ENCODE measurements around the gene PATJ.
"Not testable (repeated sequence)": the region's sequence is repeated elsewhere in the genome, so short reads cannot be mapped to it uniquely, and the experiment has no call there.

PATJ gene

GRCh38 chr1:61888808-61889207 is 146.5 kb downstream of the PATJ start:
- Histone ChIP-seq H3K27ac (no peak overlapping the region), H3K4me3 (ENCODE audit: low read depth in 1 of 2, low read length in 1 of 2) (no peak overlapping the region), H3K4me1 (ENCODE audit: control insufficient read depth in 1 of 2, insufficient read depth in 1 of 2, low read depth in 1 of 2, low read length in 1 of 2) (no peaks in the 10 kb centered on the region), H3K36me3 (no peaks in the 10 kb centered on the region), H3K9me3 (no peaks in the 10 kb centered on the region), H3K27me3 (no peaks in the 10 kb centered on the region)
- TF ChIP-seq, protein P1, sequence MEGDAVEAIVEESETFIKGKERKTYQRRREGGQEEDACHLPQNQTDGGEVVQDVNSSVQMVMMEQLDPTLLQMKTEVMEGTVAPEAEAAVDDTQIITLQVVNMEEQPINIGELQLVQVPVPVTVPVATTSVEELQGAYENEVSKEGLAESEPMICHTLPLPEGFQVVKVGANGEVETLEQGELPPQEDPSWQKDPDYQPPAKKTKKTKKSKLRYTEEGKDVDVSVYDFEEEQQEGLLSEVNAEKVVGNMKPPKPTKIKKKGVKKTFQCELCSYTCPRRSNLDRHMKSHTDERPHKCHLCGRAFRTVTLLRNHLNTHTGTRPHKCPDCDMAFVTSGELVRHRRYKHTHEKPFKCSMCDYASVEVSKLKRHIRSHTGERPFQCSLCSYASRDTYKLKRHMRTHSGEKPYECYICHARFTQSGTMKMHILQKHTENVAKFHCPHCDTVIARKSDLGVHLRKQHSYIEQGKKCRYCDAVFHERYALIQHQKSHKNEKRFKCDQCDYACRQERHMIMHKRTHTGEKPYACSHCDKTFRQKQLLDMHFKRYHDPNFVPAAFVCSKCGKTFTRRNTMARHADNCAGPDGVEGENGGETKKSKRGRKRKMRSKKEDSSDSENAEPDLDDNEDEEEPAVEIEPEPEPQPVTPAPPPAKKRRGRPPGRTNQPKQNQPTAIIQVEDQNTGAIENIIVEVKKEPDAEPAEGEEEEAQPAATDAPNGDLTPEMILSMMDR (IDR thresholded peaks at IDR 0.05): no peak

- H3K27ac ChIP-seq; H3K27me3 ChIP-seq; H3K9me3 ChIP-seq; H3K4me1 ChIP-seq (ENCODE audit: control insufficient read depth in 1 of 2, insufficient read depth in 1 of 2, low read depth in 1 of 2, low read length in 1 of 2); H3K4me3 ChIP-seq (ENCODE audit: low read depth in 1 of 2, low read length in 1 of 2); H3K36me3 ChIP-seq: not testable (repeated sequence)
Measured at GRCh38 chr1:61890435-61890834, 148.2 kb downstream of the PATJ start.

GRCh38 chr1:61892977-61893376 is 150.7 kb downstream of the PATJ start:
- Histone ChIP-seq H3K27ac (no peak overlapping the region), H3K4me1 (ENCODE audit: control insufficient read depth in 1 of 2, insufficient read depth in 1 of 2, low read depth in 1 of 2, low read length in 1 of 2) (no peaks in the 10 kb centered on the region), H3K4me3 (ENCODE audit: low read depth in 1 of 2, low read length in 1 of 2) (no peak overlapping the region), H3K36me3 (no peaks in the 10 kb centered on the region), H3K9me3 (no peaks in the 10 kb centered on the region), H3K27me3 (no peaks in the 10 kb centered on the region)
- TF ChIP-seq, protein P1 (IDR thresholded peaks at IDR 0.05): no peak

- not testable (repeated sequence) for H3K4me3 ChIP-seq (ENCODE audit: low read depth in 1 of 2, low read length in 1 of 2); H3K9me3 ChIP-seq; H3K4me1 ChIP-seq (ENCODE audit: control insufficient read depth in 1 of 2, insufficient read depth in 1 of 2, low read depth in 1 of 2, low read length in 1 of 2); H3K27me3 ChIP-seq; H3K36me3 ChIP-seq; H3K27ac ChIP-seq
Measured at GRCh38 chr1:61894296-61894695, 152.0 kb downstream of the PATJ start.

DNA sequence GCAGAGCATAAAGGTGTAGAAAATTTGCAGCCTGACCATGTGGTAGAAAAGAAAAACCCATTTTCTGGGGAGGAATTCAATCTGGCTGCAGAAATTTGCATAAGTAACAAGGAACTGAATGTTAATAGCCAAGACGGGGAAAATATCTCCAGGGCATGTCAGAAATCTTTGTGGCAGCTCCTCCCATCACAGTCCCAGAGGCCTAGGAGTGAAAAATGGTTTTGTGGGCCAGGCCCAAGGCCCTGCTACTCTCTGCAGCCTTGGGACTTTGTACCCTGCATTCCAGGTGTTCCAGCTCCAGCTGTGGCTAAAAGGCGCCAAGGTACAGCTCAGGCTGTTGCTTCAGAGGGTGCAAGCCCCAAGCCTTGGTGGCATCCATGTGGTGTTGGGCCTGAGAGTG is 152.9 kb downstream of the PATJ start:
- Histone ChIP-seq H3K27ac (no peak overlapping the region), H3K4me1 (ENCODE audit: control insufficient read depth in 1 of 2, insufficient read depth in 1 of 2, low read depth in 1 of 2, low read length in 1 of 2) (no peaks in the 10 kb centered on the region), H3K4me3 (ENCODE audit: low read depth in 1 of 2, low read length in 1 of 2) (no peak overlapping the region), H3K36me3 (no peaks in the 10 kb centered on the region), H3K27me3 (no peaks in the 10 kb centered on the region), H3K9me3 (no peaks in the 10 kb centered on the region)
- TF ChIP-seq, protein P1 (IDR thresholded peaks at IDR 0.05): no peak

DNA sequence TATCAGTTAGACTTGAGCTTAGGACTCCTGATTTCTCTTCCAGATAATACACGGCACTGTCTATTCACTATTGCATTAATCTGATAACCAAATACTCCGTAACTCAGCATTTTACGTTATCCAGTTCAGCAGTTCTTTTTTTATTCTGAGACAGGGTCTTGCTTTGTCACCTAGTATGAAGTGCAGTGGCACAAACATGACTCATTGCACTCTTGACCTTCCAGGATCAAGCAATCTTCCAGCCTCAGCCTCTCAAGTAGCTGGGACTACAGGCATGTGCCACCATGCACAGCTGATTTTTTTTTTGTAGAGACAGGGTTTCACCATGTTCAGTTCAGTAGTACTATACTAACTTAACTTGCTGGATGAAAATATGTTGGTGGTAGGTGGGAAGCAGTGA is 156.4 kb downstream of the PATJ start:
- H3K27me3 ChIP-seq: no peaks in the 10 kb centered on the region
- no peaks in the 10 kb centered on the region for H3K36me3 ChIP-seq
- no peak overlapping the region for H3K27ac ChIP-seq
- H3K4me3 ChIP-seq (ENCODE audit: low read depth in 1 of 2, low read length in 1 of 2): no peak overlapping the region
- TF ChIP-seq, protein P1 (IDR thresholded peaks at IDR 0.05): no peak
- H3K9me3 ChIP-seq: no peaks in the 10 kb centered on the region
- no peaks in the 10 kb centered on the region for H3K4me1 ChIP-seq (ENCODE audit: control insufficient read depth in 1 of 2, insufficient read depth in 1 of 2, low read depth in 1 of 2, low read length in 1 of 2)

- Histone ChIP-seq H3K4me1 (ENCODE audit: control insufficient read depth in 1 of 2, insufficient read depth in 1 of 2, low read depth in 1 of 2, low read length in 1 of 2) (peaks cover 7 to 8% of the 10 kb centered on the region in 2 experiments), H3K36me3 (no peaks in the 10 kb centered on the region), H3K9me3 (no peaks in the 10 kb centered on the region), H3K4me3 (ENCODE audit: low read depth in 1 of 2, low read length in 1 of 2) (no peak overlapping the region), H3K27me3 (no peaks in the 10 kb centered on the region), H3K27ac (no peak overlapping the region)
- TF ChIP-seq, protein P1 (IDR thresholded peaks at IDR 0.05): no peak
Measured at GRCh38 chr1:61904354-61904753, 162.1 kb downstream of the PATJ start.

Data from neutrophil (primary cell).